Measurements from ENCODE around the gene IGFBP6. TPM values are rescaled to one million over a fixed set of nuclear protein-coding genes. Genes with fewer than 3 reads are reported as not detected.
A peak's percentile ranks its signal among the peaks of the same experiment; 100 is the strongest.

IGFBP6 gene
- polyA plus RNA-seq, 2 of the 4 experiments (the other 2 are of a cell fraction), result 49.1 to 128 TPM

- no peak for ATAC-seq
- H3K27ac ChIP-seq, result peak overlapping the region in 1 of 2 experiments; percentile 18; a peak in 1 of 6 replicates
- ChIA-PET POLR2A (interaction anchor here (0.7 to 3.2 kb wide), 7 partner anchors 9 to 133 kb away, joined by 3 to 29 read pairs (median 5); partner anchors contain the start of genes CSAD, IGFBP6, SPRYD3 and ZNF740), CTCF (interaction anchor here (0.6 to 45.5 kb wide), 32 partner anchors 15 to 284 kb away, joined by 3 to 1424 read pairs (median 7); partner anchors contain the start of genes AAAS, CSAD, ESPL1 and IGFBP6)
- TF ChIP-seq MAX (IDR thresholded peaks at IDR 0.05) (no peak), ELK1 (IDR thresholded peaks at IDR 0.05; ENCODE audit: low read depth, low read length) (no peak), KDM1A (IDR thresholded peaks at IDR 0.05; ENCODE audit: low read depth) (no peak), POLR2AphosphoS2 (conservative IDR thresholded peaks at IDR 0.05; ENCODE audit: low read length) (peak; percentile 78), RNF2 (IDR thresholded peaks at IDR 0.05; ENCODE audit: borderline replicate concordance, low read depth) (no peak)
- H3K4me2 ChIP-seq, result no peak overlapping the region
- 91% methylated on average over 11 of the region's 11 CpGs for WGBS (ENCODE audit: missing lambda C conversion rate)
- H3K4me1 ChIP-seq, result peaks cover 43% of the 10 kb centered on the region
- no peaks in the 10 kb centered on the region for H3K9me3 ChIP-seq
- FAIRE-seq, result no peak
- no peak overlapping the region for H3K4me3 ChIP-seq
- no peak for DNase-seq (ENCODE audit: low read depth in 1 of 2, low spot score in 1 of 2)
Measured at GRCh38 chr12:53064613-53065436, 32.6 kb upstream of the IGFBP6 start.

- Histone ChIP-seq H3K4me1 (peaks cover 43% of the 10 kb centered on the region), H3K4me2 (no peak overlapping the region)
- DNase-seq (ENCODE audit: low read depth in 1 of 2, low spot score in 1 of 2), result no peak
Measured at GRCh38 chr12:53065470-53065869, 32.0 kb upstream of the IGFBP6 start.

GRCh38 chr12:53065975-53066931 lies 31.2 kb upstream of the IGFBP6 start:
- peak; percentile 56 to 84 for ATAC-seq
- Histone ChIP-seq H3K4me2 (peak overlapping the region; percentile 50), H3K4me3 (no peak overlapping the region), H3K4me1 (peaks cover 36% of the 10 kb centered on the region), H3K9me3 (no peaks in the 10 kb centered on the region), H3K27ac (peak overlapping the region; percentile 65 to 87)
- peak; percentile 80 to 96 for DNase-seq (ENCODE audit: low read depth in 1 of 2, low spot score in 1 of 2)
- FAIRE-seq, result peak; percentile 94
- CTCF ChIA-PET, result interaction anchor here (0.6 to 45.5 kb wide), 64 partner anchors 16 to 428 kb away, joined by 3 to 1424 read pairs (median 5); partner anchors contain the start of genes AAAS, CSAD, EIF4B and ESPL1
- POLR2A ChIA-PET, result interaction anchor here (0.5 to 3.2 kb wide), 13 partner anchors 9 to 229 kb away, joined by 3 to 29 read pairs (median 4); partner anchors contain the start of genes CSAD, IGFBP6, PFDN5 and SPRYD3
- 35% methylated on average over 24 of the region's 24 CpGs for WGBS (ENCODE audit: missing lambda C conversion rate)
- TF ChIP-seq KDM5A (IDR thresholded peaks at IDR 0.05) (no peak), SMC3 (IDR thresholded peaks at IDR 0.05) (peak; percentile 96), KDM1A (IDR thresholded peaks at IDR 0.05; ENCODE audit: low read depth) (no peak), USF2 (IDR thresholded peaks at IDR 0.05) (no peak), CBX8 (IDR thresholded peaks at IDR 0.05) (no peak), MYC (IDR thresholded peaks at IDR 0.05; ENCODE audit: borderline replicate concordance, low read length) (no peak), CTCF (IDR thresholded peaks at IDR 0.05) (peak; percentile 96), HOXB5 (CRISPR knock-in tag; IDR thresholded peaks at IDR 0.05) (no peak), PBX3 (IDR thresholded peaks at IDR 0.05) (no peak), TP53 (CRISPR knock-in tag; IDR thresholded peaks at IDR 0.05) (no peak), CHD2 (IDR thresholded peaks at IDR 0.05; ENCODE audit: low read length, partially characterized antibody) (no peak), TFCP2L1 (CRISPR knock-in tag; IDR thresholded peaks at IDR 0.05) (no peak), CEBPB (IDR thresholded peaks at IDR 0.05) (peak in 1 of 2 experiments; percentile 3; a peak in 1 of 4 replicates), MAZ (IDR thresholded peaks at IDR 0.05; ENCODE audit: borderline replicate concordance, low read depth, low read length) (no peak)

More at GRCh38 chr12:53065470-53065869, 32.0 kb upstream of the IGFBP6 start:
- whole genome bisulfite sequencing (ENCODE audit: missing lambda C conversion rate), result 59% methylated on average over 7 of the region's 7 CpGs
- H3K4me3 ChIP-seq, result no peak overlapping the region
- FAIRE-seq, result no peak
- CTCF ChIA-PET, result interaction anchor here (0.6 to 45.5 kb wide), 56 partner anchors 15 to 428 kb away, joined by 3 to 1424 read pairs (median 6); partner anchors contain the start of genes AAAS, CSAD, EIF4B and ESPL1
- H3K27ac ChIP-seq, result peak overlapping the region in 1 of 2 experiments; percentile 87; a peak in 3 of 6 replicates
- ATAC-seq, result peak in 1 of 2 experiments; percentile 1; a peak in 2 of 6 replicates
- no peak for TF ChIP-seq EHF (CRISPR knock-in tag; IDR thresholded peaks at IDR 0.05)
- TF ChIP-seq NFE2L2 (conservative IDR thresholded peaks at IDR 0.05; ENCODE audit: low read length), result no peak
- TF ChIP-seq MAX (IDR thresholded peaks at IDR 0.05), result no peak
- TF ChIP-seq FOSL2 (IDR thresholded peaks at IDR 0.05), result no peak
- TF ChIP-seq FOSL2 (CRISPR knock-in tag; IDR thresholded peaks at IDR 0.05), result no peak
- no peak for TF ChIP-seq TFCP2L1 (CRISPR knock-in tag; IDR thresholded peaks at IDR 0.05)
- no peak for TF ChIP-seq ZSCAN20 (CRISPR knock-in tag; IDR thresholded peaks at IDR 0.05)
- no peak for TF ChIP-seq HOXB5 (CRISPR knock-in tag; IDR thresholded peaks at IDR 0.05)
- no peak for TF ChIP-seq CBX8 (IDR thresholded peaks at IDR 0.05)
- no peak for TF ChIP-seq HOXA7 (CRISPR knock-in tag; IDR thresholded peaks at IDR 0.05)
- TF ChIP-seq BHLHE40 (IDR thresholded peaks at IDR 0.05; ENCODE audit: low read depth, low read length), result no peak
- POLR2A ChIA-PET, result interaction anchor here (0.7 to 3.2 kb wide), 12 partner anchors 8 to 230 kb away, joined by 3 to 29 read pairs (median 4); partner anchors contain the start of genes CSAD, IGFBP6, PFDN5 and SPRYD3
- no peaks in the 10 kb centered on the region for H3K9me3 ChIP-seq

All from A549 (cell line).